Calu3 (cell line): ENCODE measurements around the gene CUL2. TPM values are rescaled to one million over a fixed set of nuclear protein-coding genes. Genes with fewer than 3 reads are reported as not detected.
"Not testable (repeated sequence)": the region's sequence is repeated elsewhere in the genome, so short reads cannot be mapped to it uniquely, and the experiment has no call there.

Experiments used
- BruUV-seq: library from RNA; stranded (reverse); fragments of 400-500 nt; replicated peaks from 2 replicates; lab custom pipeline; 2021; lab: Mats Ljungman, UMichigan
- CTCF ChIA-PET: fragments of 300-600 bp; sonication (Branson Sonifier 250); formaldehyde crosslinking; loops from one replicate; lab custom pipeline; 2022; ENCODE audit warnings: antibody characterized with exemption; lab: Charles Lee
- DNase-seq: peaks from one replicate; pipeline ENCODE4 v3.0.0; 2022
- H3K27ac Mint-ChIP-seq: one replicate; pipeline ENCODE4 v1.8.0; 2022; ENCODE audit warnings: mixed read lengths; ENCODE audit not compliant: unreplicated experiment
- H3K27me3 Mint-ChIP-seq: one replicate; pipeline ENCODE4 v1.8.0; 2022; ENCODE audit warnings: mixed read lengths; ENCODE audit not compliant: unreplicated experiment
- H3K36me3 Mint-ChIP-seq: one replicate; pipeline ENCODE4 v1.8.0; 2022; ENCODE audit warnings: mild to moderate bottlenecking, moderate library complexity, mixed read lengths; ENCODE audit not compliant: insufficient read depth, unreplicated experiment
- H3K4me1 Mint-ChIP-seq: one replicate; pipeline ENCODE4 v1.8.0; 2022; ENCODE audit warnings: mild to moderate bottlenecking, low read depth, mixed read lengths; ENCODE audit not compliant: unreplicated experiment
- H3K4me3 Mint-ChIP-seq: one replicate; pipeline ENCODE4 v1.8.0; 2022; ENCODE audit warnings: mild to moderate bottlenecking, low read depth, moderate library complexity, mixed read lengths; ENCODE audit not compliant: unreplicated experiment
- H3K9me3 Mint-ChIP-seq: one replicate; pipeline ENCODE4 v1.8.0; 2022; ENCODE audit warnings: low read depth, mixed read lengths; ENCODE audit not compliant: unreplicated experiment
- intact Hi-C: fragments of 100-400 bp; cut with micrococcal nuclease; formaldehyde crosslinking; loops from one replicate; pipeline ENCODE4 v1.10.0; 2022; ENCODE audit not compliant: unreplicated experiment
- total RNA-seq: library from RNA; stranded (reverse); gene quantifications from 2 replicates; pipeline ENCODE4 v1.2.3, GENCODE V29; 2022
- TF ChIP-seq, protein P1 (sequence below): fragments of 200-600 bp; IDR thresholded peaks from one replicate; pipeline ENCODE4 v1.8.0; 2022; ENCODE audit warnings: antibody characterized with exemption; ENCODE audit not compliant: unreplicated experiment

CUL2 gene
- total RNA-seq, 1 experiment from 2014 or later = 37.1 TPM

DNA sequence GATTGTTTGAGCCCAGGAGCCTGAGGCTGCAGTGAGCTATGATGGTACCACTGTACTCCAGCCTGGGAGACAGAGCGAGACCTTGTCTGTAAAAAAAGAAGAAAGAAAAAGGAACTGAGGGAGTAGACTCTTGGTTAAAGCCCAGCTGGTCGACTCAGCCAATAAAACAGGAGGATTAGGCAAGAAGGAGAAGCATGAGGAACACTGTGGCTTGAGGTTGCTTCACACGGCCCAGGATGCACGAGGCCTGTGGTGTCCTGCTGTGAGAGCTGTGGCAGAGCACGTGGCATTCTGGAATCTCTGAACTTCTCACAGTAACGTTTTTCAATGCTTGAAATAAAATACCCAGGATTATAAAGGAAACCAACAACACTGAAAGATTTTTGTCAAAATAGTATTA lies 93.3 kb downstream of the CUL2 start:
- H3K36me3 Mint-ChIP-seq = no peaks in the 10 kb centered on the region
- no peak overlapping the region for H3K27ac Mint-ChIP-seq
- H3K4me1 Mint-ChIP-seq = peaks cover 13% of the 10 kb centered on the region
- no peak for DNase-seq
- no peaks in the 10 kb centered on the region for H3K9me3 Mint-ChIP-seq
- BruUV-seq = no TSS peak
- TF ChIP-seq, protein P1, sequence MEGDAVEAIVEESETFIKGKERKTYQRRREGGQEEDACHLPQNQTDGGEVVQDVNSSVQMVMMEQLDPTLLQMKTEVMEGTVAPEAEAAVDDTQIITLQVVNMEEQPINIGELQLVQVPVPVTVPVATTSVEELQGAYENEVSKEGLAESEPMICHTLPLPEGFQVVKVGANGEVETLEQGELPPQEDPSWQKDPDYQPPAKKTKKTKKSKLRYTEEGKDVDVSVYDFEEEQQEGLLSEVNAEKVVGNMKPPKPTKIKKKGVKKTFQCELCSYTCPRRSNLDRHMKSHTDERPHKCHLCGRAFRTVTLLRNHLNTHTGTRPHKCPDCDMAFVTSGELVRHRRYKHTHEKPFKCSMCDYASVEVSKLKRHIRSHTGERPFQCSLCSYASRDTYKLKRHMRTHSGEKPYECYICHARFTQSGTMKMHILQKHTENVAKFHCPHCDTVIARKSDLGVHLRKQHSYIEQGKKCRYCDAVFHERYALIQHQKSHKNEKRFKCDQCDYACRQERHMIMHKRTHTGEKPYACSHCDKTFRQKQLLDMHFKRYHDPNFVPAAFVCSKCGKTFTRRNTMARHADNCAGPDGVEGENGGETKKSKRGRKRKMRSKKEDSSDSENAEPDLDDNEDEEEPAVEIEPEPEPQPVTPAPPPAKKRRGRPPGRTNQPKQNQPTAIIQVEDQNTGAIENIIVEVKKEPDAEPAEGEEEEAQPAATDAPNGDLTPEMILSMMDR = no peak
- CTCF ChIA-PET = no interaction called here
- H3K4me3 Mint-ChIP-seq = no peak overlapping the region
- intact Hi-C loops = no loop called here
- H3K27me3 Mint-ChIP-seq = no peaks in the 10 kb centered on the region

DNA sequence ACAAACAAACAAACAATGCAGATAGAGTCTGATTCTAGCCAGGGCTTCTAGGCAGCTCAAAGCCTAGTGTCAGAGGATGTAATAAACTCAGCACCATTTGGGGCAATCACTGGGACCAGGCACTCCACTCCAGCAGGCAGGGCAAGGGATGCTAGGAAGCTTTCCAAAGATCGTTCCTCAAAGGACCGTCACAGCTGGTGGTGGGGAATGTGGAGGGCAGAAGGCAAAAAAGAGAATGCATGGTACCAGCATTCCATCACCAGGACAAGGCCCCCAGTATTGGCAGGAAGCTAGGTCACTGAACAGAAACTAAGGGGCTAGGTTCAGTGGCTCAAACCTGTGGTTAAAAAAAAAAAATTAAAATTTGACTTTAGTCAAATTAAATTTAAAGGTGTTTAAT lies 94.2 kb downstream of the CUL2 start:
- no TSS peak for BruUV-seq
- intact Hi-C loops = no loop called here
- TF ChIP-seq, protein P1 = no peak
- no peak for DNase-seq
- no peaks in the 10 kb centered on the region for H3K27me3 Mint-ChIP-seq
- no peak overlapping the region for H3K4me3 Mint-ChIP-seq
- H3K4me1 Mint-ChIP-seq = peaks cover 15% of the 10 kb centered on the region
- H3K36me3 Mint-ChIP-seq = no peaks in the 10 kb centered on the region
- H3K27ac Mint-ChIP-seq = no peak overlapping the region
- CTCF ChIA-PET = no interaction called here
- H3K9me3 Mint-ChIP-seq = no peaks in the 10 kb centered on the region

DNA sequence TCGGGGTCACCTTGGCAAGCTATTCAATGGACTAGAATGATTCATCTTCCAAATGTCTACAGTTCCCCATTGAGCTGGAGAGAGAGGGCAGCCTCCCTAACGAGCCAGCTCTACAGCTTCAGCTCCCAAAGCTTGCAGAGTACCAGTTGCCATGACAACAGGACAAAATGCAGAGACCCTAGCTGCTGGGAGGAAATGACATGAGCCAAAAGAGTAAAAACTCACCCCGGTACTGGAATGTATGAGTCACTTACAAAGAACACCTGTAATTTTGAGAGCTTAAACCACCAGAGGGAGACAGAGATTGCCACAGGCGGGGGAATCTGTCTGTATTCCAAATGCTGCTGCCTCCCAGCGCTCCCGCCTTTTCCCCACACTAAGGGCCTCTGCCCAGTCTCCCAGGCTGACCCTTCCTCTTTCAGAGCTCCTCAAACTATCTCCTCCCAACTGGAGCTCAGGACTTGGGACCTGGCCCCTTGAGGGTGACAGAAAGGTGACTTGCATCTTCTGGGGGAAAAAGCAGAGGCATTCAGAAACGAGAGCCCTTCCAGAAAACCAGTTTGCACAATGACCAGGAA lies 95.5 kb downstream of the CUL2 start:
- no peak overlapping the region for H3K4me3 Mint-ChIP-seq
- H3K4me1 Mint-ChIP-seq = peaks cover 15% of the 10 kb centered on the region

DNA sequence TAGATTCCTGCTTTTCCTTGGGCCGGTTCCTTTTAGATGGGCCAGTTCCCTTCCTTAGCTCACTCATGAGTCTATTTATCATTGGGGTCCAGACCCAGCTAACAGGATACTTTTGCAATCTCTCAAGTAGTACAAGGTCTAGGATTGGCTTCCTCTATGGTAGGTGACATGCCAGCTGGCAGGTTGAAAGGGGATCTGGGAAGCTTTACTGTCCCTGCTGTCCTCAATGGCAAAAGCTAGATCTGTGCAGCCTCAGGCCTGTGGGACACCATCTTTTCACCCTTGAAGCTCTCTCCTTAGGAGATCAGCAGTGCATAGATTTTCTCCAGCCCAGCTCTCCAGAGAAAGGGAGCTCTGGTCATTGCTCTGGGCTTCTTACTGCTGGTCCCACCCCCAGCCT lies 96.4 kb downstream of the CUL2 start:
- Mint-ChIP-seq H3K36me3 (no peaks in the 10 kb centered on the region), H3K9me3 (no peaks in the 10 kb centered on the region), H3K4me1 (peaks cover 15% of the 10 kb centered on the region), H3K27me3 (no peaks in the 10 kb centered on the region), H3K4me3 (no peak overlapping the region), H3K27ac (no peak overlapping the region)
- TF ChIP-seq, protein P1 = no peak
- no peak for DNase-seq
- intact Hi-C loops = no loop called here
- CTCF ChIA-PET = interaction anchor here (0.5 to 1.2 kb wide), 7 partner anchors 12 to 338 kb away, joined by 3 to 9 read pairs (median 4); no protein-coding TSS in a partner anchor
- no TSS peak for BruUV-seq

More for the DNA sequence above, 95.5 kb downstream of the CUL2 start:
- Mint-ChIP-seq H3K27ac (peak overlapping the region; percentile 35), H3K9me3 (no peaks in the 10 kb centered on the region), H3K27me3 (no peaks in the 10 kb centered on the region), H3K36me3 (no peaks in the 10 kb centered on the region)
- DNase-seq = peak; percentile 72
- intact Hi-C loops = no loop called here
- CTCF ChIA-PET = interaction anchor here (0.5 to 1.2 kb wide), 15 partner anchors 11 to 339 kb away, joined by 3 to 9 read pairs (median 3); no protein-coding TSS in a partner anchor
- BruUV-seq = no TSS peak
- TF ChIP-seq, protein P1 = peak; percentile 85

DNA sequence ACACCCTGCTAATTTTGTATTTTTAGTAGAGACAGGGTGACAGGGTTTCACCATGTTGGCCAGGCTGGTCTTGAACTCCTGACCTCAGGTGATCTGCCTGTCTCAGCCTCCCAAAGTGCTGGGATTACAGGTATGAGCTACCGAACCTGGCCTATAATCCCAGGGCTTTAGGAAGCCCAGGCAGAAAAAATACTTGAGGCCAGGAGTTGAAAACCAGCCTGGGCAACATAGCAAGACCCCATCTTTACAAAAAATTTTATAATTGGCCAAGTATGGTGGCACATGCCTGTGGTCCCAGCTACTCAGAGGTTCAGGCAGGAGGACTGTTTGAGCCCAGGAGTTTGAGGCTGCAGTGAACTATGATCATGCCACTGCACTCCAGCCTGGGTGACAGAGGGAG lies 99.0 kb downstream of the CUL2 start:
- intact Hi-C loops, H3K36me3 Mint-ChIP-seq, H3K4me3 Mint-ChIP-seq, BruUV-seq, DNase-seq, H3K27me3 Mint-ChIP-seq, H3K27ac Mint-ChIP-seq, H3K9me3 Mint-ChIP-seq: not testable (repeated sequence)
- CTCF ChIA-PET = interaction anchor here (0.6 kb wide), 1 partner anchor 85 kb away, joined by 3 read pairs; no protein-coding TSS in a partner anchor
- peaks cover 15% of the 10 kb centered on the region for H3K4me1 Mint-ChIP-seq
